Activated CD4-positive, alpha-beta T cell treated with anti-CD3 and anti-CD28 coated beads, Interleukin-2, amount 10 ng/mL, durations not matched to agents 7 days and 5 days (primary cell): ENCODE measurements around the gene SS18L1. TPM values are rescaled to one million over a fixed set of nuclear protein-coding genes. Genes with fewer than 3 reads are reported as not detected.
A peak's percentile ranks its signal among the peaks of the same experiment; 100 is the strongest.

Experiments
- CTCF ChIA-PET: fragments of 350-600 bp; sonication (Branson Sonifier 250); formaldehyde crosslinking; loops from one replicate; lab custom pipeline; 2021; ENCODE audit warnings: antibody characterized with exemption; lab: Charles Lee
- POLR2A ChIA-PET: fragments of 350-600 bp; sonication (Branson Sonifier 250); formaldehyde crosslinking; loops from one replicate; lab custom pipeline; 2021; ENCODE audit warnings: antibody characterized with exemption; lab: Charles Lee
- DNase-seq: peaks from one replicate; pipeline ENCODE4 v3.0.0-alpha.2; 2020
- H3K27ac Mint-ChIP-seq: one replicate; pipeline ENCODE4 v1.8.0; 2021; ENCODE audit warnings: mild to moderate bottlenecking, moderate library complexity, mixed read lengths
- H3K27me3 Mint-ChIP-seq: one replicate; pipeline ENCODE4 v1.8.0; 2021; ENCODE audit warnings: mixed read lengths
- H3K36me3 Mint-ChIP-seq: one replicate; pipeline ENCODE4 v1.8.0; 2021; ENCODE audit warnings: low read depth, mixed read lengths
- H3K4me1 Mint-ChIP-seq: one replicate; pipeline ENCODE4 v1.8.0; 2021; ENCODE audit warnings: mixed read lengths
- H3K4me3 Mint-ChIP-seq: one replicate; pipeline ENCODE4 v1.8.0; 2021; ENCODE audit warnings: mild to moderate bottlenecking, moderate library complexity, mixed read lengths
- H3K9me3 Mint-ChIP-seq: one replicate; pipeline ENCODE4 v1.8.0; 2021; ENCODE audit warnings: mixed read lengths
- total RNA-seq, 2 experiments: library from RNA; stranded (reverse); gene quantifications; one replicate each; pipeline ENCODE4 v1.2.3, GENCODE V29; 2021

SS18L1 gene
- total RNA-seq, 2 experiments from 2014 or later, result 17.3 to 19.7 TPM

- peaks cover 35% of the 10 kb centered on the region for H3K36me3 Mint-ChIP-seq
- peak overlapping the region; percentile 75 for H3K27ac Mint-ChIP-seq
- H3K27me3 Mint-ChIP-seq, result no peaks in the 10 kb centered on the region
Measured at GRCh38 chr20:62122654-62123449, 20.7 kb upstream of the SS18L1 start.

GRCh38 chr20:62123450-62124118 lies 20.0 kb upstream of the SS18L1 start:
- H3K27ac Mint-ChIP-seq, result peak overlapping the region; percentile 75

More at GRCh38 chr20:62122654-62123449, 20.7 kb upstream of the SS18L1 start:
- peaks cover 47% of the 10 kb centered on the region for H3K4me1 Mint-ChIP-seq
- peak; percentile 38 for DNase-seq
- H3K4me3 Mint-ChIP-seq, result peak overlapping the region; percentile 79
- no peaks in the 10 kb centered on the region for H3K9me3 Mint-ChIP-seq
- CTCF ChIA-PET, result interaction anchor here (0.6 to 1.4 kb wide), 5 partner anchors 11 to 631 kb away, joined by 3 read pairs; no protein-coding TSS in a partner anchor
- POLR2A ChIA-PET, result interaction anchor here (1.1 kb wide), 1 partner anchor 20 kb away, joined by 3 read pairs; the partner anchor contains the start of genes PSMA7 and SS18L1

GRCh38 chr20:62126141-62126540 lies 17.4 kb upstream of the SS18L1 start:
- CTCF ChIA-PET, result interaction anchor here (1.6 kb wide), 1 partner anchor 15 kb away, joined by 3 read pairs; no protein-coding TSS in a partner anchor
- Mint-ChIP-seq H3K36me3 (peaks cover 59% of the 10 kb centered on the region), H3K4me1 (peaks cover 31% of the 10 kb centered on the region), H3K27me3 (no peaks in the 10 kb centered on the region), H3K9me3 (no peaks in the 10 kb centered on the region), H3K4me3 (no peak overlapping the region), H3K27ac (peak overlapping the region; percentile 43)
- POLR2A ChIA-PET, result no interaction called here
- DNase-seq, result no peak

More at GRCh38 chr20:62123450-62124118, 20.0 kb upstream of the SS18L1 start:
- no peak for DNase-seq
- Mint-ChIP-seq H3K4me3 (peak overlapping the region; percentile 79), H3K27me3 (no peaks in the 10 kb centered on the region), H3K4me1 (peaks cover 40% of the 10 kb centered on the region), H3K36me3 (peaks cover 43% of the 10 kb centered on the region), H3K9me3 (no peaks in the 10 kb centered on the region)
- ChIA-PET CTCF (no interaction called here), POLR2A (no interaction called here)

- CTCF ChIA-PET, result no interaction called here
- POLR2A ChIA-PET, result no interaction called here
- Mint-ChIP-seq H3K27ac (no peak overlapping the region), H3K4me3 (no peak overlapping the region), H3K9me3 (no peaks in the 10 kb centered on the region), H3K36me3 (peaks cover 70% of the 10 kb centered on the region), H3K27me3 (no peaks in the 10 kb centered on the region), H3K4me1 (peaks cover 39% of the 10 kb centered on the region)
- no peak for DNase-seq
Measured at GRCh38 chr20:62127799-62128198, 15.8 kb upstream of the SS18L1 start.

- ChIA-PET CTCF (no interaction called here), POLR2A (no interaction called here)
- DNase-seq, result no peak
- Mint-ChIP-seq H3K9me3 (no peaks in the 10 kb centered on the region), H3K36me3 (peaks cover 75% of the 10 kb centered on the region), H3K27me3 (no peaks in the 10 kb centered on the region), H3K27ac (no peak overlapping the region), H3K4me1 (peaks cover 42% of the 10 kb centered on the region), H3K4me3 (no peak overlapping the region)
Measured at GRCh38 chr20:62128502-62128901, 15.1 kb upstream of the SS18L1 start.

GRCh38 chr20:62129731-62130531 lies 13.6 kb upstream of the SS18L1 start:
- Mint-ChIP-seq H3K36me3 (peaks cover 75% of the 10 kb centered on the region), H3K9me3 (no peaks in the 10 kb centered on the region), H3K4me3 (no peak overlapping the region), H3K4me1 (peaks cover 35% of the 10 kb centered on the region), H3K27ac (peak overlapping the region; percentile 79), H3K27me3 (no peaks in the 10 kb centered on the region)
- ChIA-PET CTCF (interaction anchor here (1.4 kb wide), 1 partner anchor 63 kb away, joined by 3 read pairs; no protein-coding TSS in a partner anchor), POLR2A (no interaction called here)
- DNase-seq, result no peak

- no peak overlapping the region for H3K4me3 Mint-ChIP-seq
- H3K36me3 Mint-ChIP-seq, result peaks cover 71% of the 10 kb centered on the region
- peaks cover 33% of the 10 kb centered on the region for H3K4me1 Mint-ChIP-seq
- CTCF ChIA-PET, result no interaction called here
- H3K27ac Mint-ChIP-seq, result no peak overlapping the region
- no peaks in the 10 kb centered on the region for H3K9me3 Mint-ChIP-seq
- no peak for DNase-seq
- POLR2A ChIA-PET, result no interaction called here
- no peaks in the 10 kb centered on the region for H3K27me3 Mint-ChIP-seq
Measured at GRCh38 chr20:62131560-62132320, 11.8 kb upstream of the SS18L1 start.

GRCh38 chr20:62132421-62132820 lies 11.1 kb upstream of the SS18L1 start:
- no peak for DNase-seq
- H3K27me3 Mint-ChIP-seq, result no peaks in the 10 kb centered on the region
- H3K4me3 Mint-ChIP-seq, result peak overlapping the region; percentile 14
- CTCF ChIA-PET, result interaction anchor here (0.9 kb wide), 1 partner anchor 8 kb away, joined by 4 read pairs; no protein-coding TSS in a partner anchor
- POLR2A ChIA-PET, result no interaction called here
- no peaks in the 10 kb centered on the region for H3K9me3 Mint-ChIP-seq
- H3K36me3 Mint-ChIP-seq, result peaks cover 69% of the 10 kb centered on the region
- peaks cover 35% of the 10 kb centered on the region for H3K4me1 Mint-ChIP-seq
- H3K27ac Mint-ChIP-seq, result peak overlapping the region; percentile 51

GRCh38 chr20:62133051-62133845 lies 10.3 kb upstream of the SS18L1 start:
- CTCF ChIA-PET, result interaction anchor here (0.9 kb wide), 1 partner anchor 9 kb away, joined by 4 read pairs; no protein-coding TSS in a partner anchor
- peaks cover 69% of the 10 kb centered on the region for H3K36me3 Mint-ChIP-seq
- H3K4me1 Mint-ChIP-seq, result peaks cover 43% of the 10 kb centered on the region
- H3K9me3 Mint-ChIP-seq, result no peaks in the 10 kb centered on the region
- no peak for DNase-seq
- H3K27me3 Mint-ChIP-seq, result no peaks in the 10 kb centered on the region
- no peak overlapping the region for H3K4me3 Mint-ChIP-seq
- POLR2A ChIA-PET, result no interaction called here
- H3K27ac Mint-ChIP-seq, result peak overlapping the region; percentile 51

GRCh38 chr20:62133864-62134263 lies 9.7 kb upstream of the SS18L1 start:
- H3K4me3 Mint-ChIP-seq, result no peak overlapping the region
- H3K27ac Mint-ChIP-seq, result no peak overlapping the region
- no peaks in the 10 kb centered on the region for H3K9me3 Mint-ChIP-seq
- H3K4me1 Mint-ChIP-seq, result peaks cover 45% of the 10 kb centered on the region
- H3K36me3 Mint-ChIP-seq, result peaks cover 69% of the 10 kb centered on the region
- POLR2A ChIA-PET, result no interaction called here
- H3K27me3 Mint-ChIP-seq, result no peaks in the 10 kb centered on the region
- DNase-seq, result no peak
- CTCF ChIA-PET, result interaction anchor here (0.6 kb wide), 1 partner anchor 76 kb away, joined by 3 read pairs; no protein-coding TSS in a partner anchor

GRCh38 chr20:62134735-62135231 lies 8.8 kb upstream of the SS18L1 start:
- Mint-ChIP-seq H3K9me3 (no peaks in the 10 kb centered on the region), H3K4me3 (no peak overlapping the region), H3K4me1 (peaks cover 49% of the 10 kb centered on the region), H3K27ac (no peak overlapping the region), H3K27me3 (no peaks in the 10 kb centered on the region), H3K36me3 (peaks cover 77% of the 10 kb centered on the region)
- no peak for DNase-seq
- ChIA-PET POLR2A (no interaction called here), CTCF (interaction anchor here (0.6 kb wide), 1 partner anchor 65 kb away, joined by 3 read pairs; no protein-coding TSS in a partner anchor)
